Ishikawa (cell line): ENCODE results near the gene LZTS2.

Experiments used
- CREB1 ChIP-seq: IDR thresholded peaks from 2 replicates; pipeline ENCODE4 v1.6.1; 2012; ENCODE audit warnings: low read depth
- EGR1 ChIP-seq: IDR thresholded peaks from 2 replicates; pipeline ENCODE4 v1.6.1; 2012
- RAD21 ChIP-seq: IDR thresholded peaks from 2 replicates; pipeline ENCODE4 v1.6.1; 2012; ENCODE audit warnings: low read depth
- TAF1 ChIP-seq: IDR thresholded peaks from 2 replicates; pipeline ENCODE4 v1.6.1; 2012; ENCODE audit warnings: low read depth, mild to moderate bottlenecking
- YY1 ChIP-seq: IDR thresholded peaks from 2 replicates; pipeline ENCODE4 v1.6.1; 2012; ENCODE audit warnings: low read depth
- TF ChIP-seq, protein P1 (sequence below): IDR thresholded peaks from 2 replicates; pipeline ENCODE4 v1.6.1; 2012
- TF ChIP-seq, protein P2 (sequence below): IDR thresholded peaks from 2 replicates; pipeline ENCODE4 v1.6.1; 2012; ENCODE audit warnings: low read depth, mild to moderate bottlenecking

DNA sequence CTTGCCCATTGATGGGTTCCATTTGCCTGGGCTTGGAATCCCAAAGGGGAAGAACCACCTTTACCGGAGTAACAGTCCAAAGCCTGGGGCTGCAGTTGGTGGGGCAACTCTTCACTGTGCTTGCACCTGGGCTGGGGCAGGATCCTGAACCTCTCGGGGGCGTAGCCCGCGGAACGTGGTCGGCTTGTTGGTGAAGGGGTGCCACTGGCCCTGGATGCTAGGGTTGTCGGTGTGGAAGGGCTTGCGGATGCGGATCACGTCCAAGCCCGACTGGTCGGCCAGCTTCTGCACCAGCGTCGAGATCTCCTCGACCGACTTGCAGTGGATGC lies 13.0 kb upstream of the LZTS2 start:
- TF ChIP-seq YY1 (no peak), CREB1 (no peak), RAD21 (no peak), TAF1 (no peak), EGR1 (no peak)
- TF ChIP-seq, protein P1, sequence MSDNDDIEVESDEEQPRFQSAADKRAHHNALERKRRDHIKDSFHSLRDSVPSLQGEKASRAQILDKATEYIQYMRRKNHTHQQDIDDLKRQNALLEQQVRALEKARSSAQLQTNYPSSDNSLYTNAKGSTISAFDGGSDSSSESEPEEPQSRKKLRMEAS = no peak
- TF ChIP-seq, protein P2, sequence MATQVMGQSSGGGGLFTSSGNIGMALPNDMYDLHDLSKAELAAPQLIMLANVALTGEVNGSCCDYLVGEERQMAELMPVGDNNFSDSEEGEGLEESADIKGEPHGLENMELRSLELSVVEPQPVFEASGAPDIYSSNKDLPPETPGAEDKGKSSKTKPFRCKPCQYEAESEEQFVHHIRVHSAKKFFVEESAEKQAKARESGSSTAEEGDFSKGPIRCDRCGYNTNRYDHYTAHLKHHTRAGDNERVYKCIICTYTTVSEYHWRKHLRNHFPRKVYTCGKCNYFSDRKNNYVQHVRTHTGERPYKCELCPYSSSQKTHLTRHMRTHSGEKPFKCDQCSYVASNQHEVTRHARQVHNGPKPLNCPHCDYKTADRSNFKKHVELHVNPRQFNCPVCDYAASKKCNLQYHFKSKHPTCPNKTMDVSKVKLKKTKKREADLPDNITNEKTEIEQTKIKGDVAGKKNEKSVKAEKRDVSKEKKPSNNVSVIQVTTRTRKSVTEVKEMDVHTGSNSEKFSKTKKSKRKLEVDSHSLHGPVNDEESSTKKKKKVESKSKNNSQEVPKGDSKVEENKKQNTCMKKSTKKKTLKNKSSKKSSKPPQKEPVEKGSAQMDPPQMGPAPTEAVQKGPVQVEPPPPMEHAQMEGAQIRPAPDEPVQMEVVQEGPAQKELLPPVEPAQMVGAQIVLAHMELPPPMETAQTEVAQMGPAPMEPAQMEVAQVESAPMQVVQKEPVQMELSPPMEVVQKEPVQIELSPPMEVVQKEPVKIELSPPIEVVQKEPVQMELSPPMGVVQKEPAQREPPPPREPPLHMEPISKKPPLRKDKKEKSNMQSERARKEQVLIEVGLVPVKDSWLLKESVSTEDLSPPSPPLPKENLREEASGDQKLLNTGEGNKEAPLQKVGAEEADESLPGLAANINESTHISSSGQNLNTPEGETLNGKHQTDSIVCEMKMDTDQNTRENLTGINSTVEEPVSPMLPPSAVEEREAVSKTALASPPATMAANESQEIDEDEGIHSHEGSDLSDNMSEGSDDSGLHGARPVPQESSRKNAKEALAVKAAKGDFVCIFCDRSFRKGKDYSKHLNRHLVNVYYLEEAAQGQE = no peak
